Measurements from ENCODE around the gene KCND2.

Gene KCND2

DNA sequence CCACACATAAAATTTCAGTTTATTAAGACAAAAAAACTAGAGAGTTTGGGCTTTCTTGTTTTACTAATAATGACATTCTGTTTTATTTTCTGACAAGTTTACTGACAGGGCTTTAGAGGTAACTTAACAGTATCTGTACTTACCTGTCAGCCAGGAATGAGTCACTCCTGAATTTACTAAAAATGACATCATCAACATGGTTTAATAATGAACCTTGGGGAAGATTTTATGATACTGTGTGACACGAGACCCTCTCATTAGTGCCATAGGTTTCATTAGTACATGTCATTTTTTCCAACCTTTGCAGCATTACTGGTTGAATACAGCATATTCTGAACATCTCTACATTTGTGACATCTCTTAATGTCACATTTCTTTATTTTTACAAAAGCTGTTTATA, 131.1 kb downstream of the KCND2 start:
- FAIRE-seq: no peak

GRCh38 chr7:120405652-120406051, 132.7 kb downstream of the KCND2 start:
- FAIRE-seq (no peak), DNase-seq (ENCODE audit: insufficient read length, low spot score) (no peak)

More for the DNA sequence above, 131.1 kb downstream of the KCND2 start:
- no peak for DNase-seq (ENCODE audit: insufficient read length, low spot score)

GRCh38 chr7:120407010-120407409, 134.0 kb downstream of the KCND2 start:
- no peak for FAIRE-seq
- no peak for DNase-seq (ENCODE audit: insufficient read length, low spot score)

GRCh38 chr7:120412139-120413050, 139.4 kb downstream of the KCND2 start:
- DNase-seq (ENCODE audit: insufficient read length, low spot score): no peak
- FAIRE-seq: no peak

- FAIRE-seq (no peak), DNase-seq (ENCODE audit: insufficient read length, low spot score) (no peak)
These were observed 140.2 kb downstream of the KCND2 start for GRCh38 chr7:120413164-120413563.

DNA sequence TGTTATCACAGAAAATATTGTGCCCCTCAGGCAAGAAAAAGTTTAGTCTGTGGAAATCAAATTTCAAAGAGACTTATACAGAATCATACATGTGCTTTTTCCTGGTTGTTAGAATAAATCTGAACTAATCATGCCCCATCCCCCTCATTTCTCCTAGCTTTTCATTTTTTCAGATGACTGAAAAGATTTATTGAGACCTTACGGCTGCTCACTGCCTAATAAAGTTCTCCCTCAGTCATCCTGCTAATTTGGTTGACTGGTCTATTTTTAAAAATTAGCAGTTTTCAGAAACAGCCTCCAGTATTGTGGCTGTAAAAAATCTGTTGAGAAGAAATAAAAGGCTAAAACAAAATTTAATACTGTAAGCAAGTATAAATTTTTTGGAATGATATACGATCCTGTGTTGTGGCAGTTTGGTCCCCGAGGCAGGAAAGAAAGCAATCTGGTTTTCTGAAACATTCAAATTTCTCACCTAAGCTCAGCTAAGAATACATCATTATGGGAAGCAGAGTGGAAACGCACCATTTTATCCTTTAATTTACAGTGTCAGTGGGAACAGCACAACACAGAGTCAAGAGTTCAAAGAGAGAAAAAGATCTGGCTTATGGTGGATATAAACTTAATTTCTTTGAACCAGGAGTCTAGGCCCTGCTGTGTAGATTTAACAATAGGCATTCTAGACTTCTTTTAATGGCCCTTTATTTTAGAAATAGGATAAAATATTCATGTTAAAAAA, 144.4 kb downstream of the KCND2 start:
- FAIRE-seq (no peak), DNase-seq (ENCODE audit: insufficient read length, low spot score) (no peak)

DNA sequence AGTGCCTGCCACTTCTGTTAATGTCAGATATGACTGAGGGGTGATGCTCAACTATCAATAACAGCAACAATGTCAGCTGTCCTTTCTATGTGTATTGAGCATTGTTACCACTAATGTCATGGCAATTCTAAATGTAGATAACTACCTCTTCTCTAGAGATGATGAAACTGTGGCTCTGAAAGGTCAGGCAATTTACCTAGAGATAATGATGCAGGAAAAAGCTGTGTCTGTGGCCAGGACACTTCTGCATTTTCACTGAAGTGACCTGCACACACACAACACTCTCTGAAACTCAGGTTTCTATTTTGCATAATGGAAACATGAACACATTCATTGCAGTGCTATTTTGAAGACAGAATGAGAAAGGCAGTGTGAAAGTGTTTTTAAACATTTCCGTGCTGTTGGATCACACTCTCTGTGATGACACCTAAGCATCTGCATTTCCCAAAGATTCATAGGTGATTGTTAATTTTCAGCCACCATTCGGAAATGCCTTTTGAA, 148.2 kb downstream of the KCND2 start:
- DNase-seq (ENCODE audit: insufficient read length, low spot score) (no peak), FAIRE-seq (no peak)

DNA sequence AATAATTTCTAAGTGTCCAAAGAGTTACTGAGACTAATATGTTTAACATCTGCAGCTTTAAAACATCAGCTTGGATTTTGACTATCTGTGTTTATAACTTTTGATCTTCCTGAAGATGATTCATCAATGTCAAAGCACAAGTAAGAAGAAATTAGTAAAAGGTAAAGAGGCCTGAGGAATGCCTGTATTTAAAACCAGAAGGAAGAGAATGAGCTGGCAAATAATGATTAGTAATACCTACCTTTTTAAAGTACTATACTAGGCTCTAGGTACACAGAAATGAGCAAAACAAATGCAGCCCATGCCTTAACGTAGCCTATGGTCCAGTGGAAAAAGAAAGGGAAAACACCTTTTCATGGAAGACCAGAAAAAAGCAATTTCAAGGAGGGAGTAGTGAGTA, 158.0 kb downstream of the KCND2 start:
- no peak for FAIRE-seq
- no peak for DNase-seq (ENCODE audit: insufficient read length, low spot score)

DNA sequence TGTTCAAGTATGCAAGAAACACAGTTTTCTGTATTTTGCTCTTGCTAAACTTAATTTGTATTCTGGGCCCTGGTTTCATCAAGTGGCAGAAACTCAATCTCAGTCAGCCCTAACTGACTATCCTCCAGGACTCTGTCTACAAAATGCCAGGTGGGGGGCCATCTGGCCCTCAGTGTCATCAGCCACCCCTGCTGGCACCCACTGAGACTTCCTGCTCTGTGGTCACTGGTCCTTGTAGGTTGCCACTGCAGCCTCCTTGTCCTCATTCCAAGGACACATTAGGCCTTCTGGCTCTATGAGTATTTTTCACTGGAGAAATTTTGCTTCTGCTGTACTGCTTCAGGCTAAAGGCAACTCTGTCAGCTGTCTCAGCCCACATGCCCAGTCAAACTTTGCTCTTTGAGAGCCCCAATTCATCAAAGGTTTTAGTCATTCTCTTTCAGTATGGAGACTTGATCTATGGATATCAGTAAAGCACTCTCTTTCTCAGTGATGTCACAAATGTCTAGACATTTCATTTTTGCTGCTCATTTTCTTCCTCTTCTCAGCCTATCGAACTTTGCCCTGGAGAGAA, 163.6 kb downstream of the KCND2 start:
- FAIRE-seq: no peak

DNA sequence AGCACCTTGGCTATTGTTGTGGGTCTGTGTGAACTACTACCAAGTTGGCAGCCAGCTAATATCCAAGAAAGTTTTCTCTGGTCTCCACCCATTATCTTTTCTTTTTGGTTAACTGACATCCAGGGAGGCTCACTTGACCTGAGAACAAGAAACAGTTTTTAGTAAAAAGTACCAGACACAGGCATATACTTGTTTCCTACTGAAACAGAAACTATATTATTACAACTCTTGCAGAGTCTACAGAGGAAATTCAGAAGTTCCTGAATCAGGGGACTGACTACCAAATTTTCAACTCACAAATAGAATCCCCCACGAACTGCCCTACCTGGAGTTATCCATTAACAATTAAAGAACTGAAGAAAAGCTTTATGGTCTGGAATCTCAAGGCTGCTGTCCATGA, 168.9 kb downstream of the KCND2 start:
- FAIRE-seq (no peak), DNase-seq (ENCODE audit: insufficient read length, low spot score) (no peak)

More for the DNA sequence above, 163.6 kb downstream of the KCND2 start:
- DNase-seq (ENCODE audit: insufficient read length, low spot score): no peak

DNA sequence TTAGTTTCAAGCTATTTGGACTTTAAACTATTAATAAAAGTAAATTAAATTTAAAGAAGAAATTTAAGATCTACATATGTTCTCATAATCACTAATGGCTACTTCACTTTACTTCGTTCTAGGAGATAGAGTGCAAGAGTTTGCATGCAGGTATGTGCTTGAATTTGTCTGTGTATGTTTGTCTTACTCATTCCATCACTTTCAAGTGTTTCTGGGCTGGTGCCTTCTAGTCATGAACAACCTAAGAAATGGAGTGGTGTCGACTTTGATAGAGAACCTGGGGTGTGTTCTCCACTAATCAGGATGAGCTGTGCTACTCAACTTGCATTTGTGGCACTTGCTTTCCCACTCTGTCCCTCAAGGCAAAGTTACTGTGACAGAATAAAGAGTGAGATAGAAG, 169.9 kb downstream of the KCND2 start:
- no peak for DNase-seq (ENCODE audit: insufficient read length, low spot score)
- no peak for FAIRE-seq

DNA sequence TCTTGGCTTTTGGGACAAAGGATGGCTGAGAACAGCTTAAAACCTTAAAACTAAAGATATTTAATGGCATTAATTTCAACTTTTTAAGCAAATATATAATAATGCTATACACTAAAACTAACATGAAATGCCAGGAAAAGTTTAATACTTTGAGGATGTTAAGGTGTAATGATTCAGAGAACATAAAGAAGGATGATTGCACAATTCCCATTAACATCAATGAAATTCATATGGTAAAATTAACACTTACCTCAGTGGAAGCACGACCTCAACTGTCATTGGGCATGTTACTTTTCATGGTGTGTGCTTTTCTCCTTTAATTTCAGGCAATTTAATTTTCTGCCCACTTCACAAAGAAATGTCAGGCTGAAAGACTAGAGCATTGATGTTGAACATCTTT, 171.7 kb downstream of the KCND2 start:
- FAIRE-seq: no peak
- no peak for DNase-seq (ENCODE audit: insufficient read length, low spot score)

DNA sequence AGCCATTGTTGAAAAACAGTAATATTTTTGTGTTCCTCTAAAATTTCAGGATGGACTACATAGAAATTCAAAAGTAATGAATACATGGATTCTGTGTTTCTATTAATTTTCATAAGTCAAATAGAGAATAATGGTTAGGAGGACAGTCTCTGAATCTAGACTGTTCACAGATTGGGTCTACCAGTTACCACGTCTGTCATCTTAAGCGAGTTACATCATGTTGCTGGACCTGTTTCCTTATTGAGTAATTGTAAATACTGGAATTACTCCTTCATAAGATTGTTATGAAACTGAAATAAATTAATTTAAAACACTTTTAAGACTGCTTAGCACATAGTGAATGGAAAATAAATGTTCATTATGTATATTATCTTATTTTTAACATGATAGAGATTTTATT, 172.3 kb downstream of the KCND2 start:
- DNase-seq (ENCODE audit: insufficient read length, low spot score): no peak
- no peak for FAIRE-seq

- DNase-seq (ENCODE audit: insufficient read length, low spot score) (no peak), FAIRE-seq (no peak)
These were observed 179.7 kb downstream of the KCND2 start for GRCh38 chr7:120452665-120453064.

GRCh38 chr7:120456699-120457098, 183.7 kb downstream of the KCND2 start:
- no peak for FAIRE-seq

GRCh38 chr7:120460949-120461348, 188.0 kb downstream of the KCND2 start:
- DNase-seq (ENCODE audit: insufficient read length, low spot score) (no peak), FAIRE-seq (no peak)

More at GRCh38 chr7:120456699-120457098, 183.7 kb downstream of the KCND2 start:
- no peak for DNase-seq (ENCODE audit: insufficient read length, low spot score)

DNA sequence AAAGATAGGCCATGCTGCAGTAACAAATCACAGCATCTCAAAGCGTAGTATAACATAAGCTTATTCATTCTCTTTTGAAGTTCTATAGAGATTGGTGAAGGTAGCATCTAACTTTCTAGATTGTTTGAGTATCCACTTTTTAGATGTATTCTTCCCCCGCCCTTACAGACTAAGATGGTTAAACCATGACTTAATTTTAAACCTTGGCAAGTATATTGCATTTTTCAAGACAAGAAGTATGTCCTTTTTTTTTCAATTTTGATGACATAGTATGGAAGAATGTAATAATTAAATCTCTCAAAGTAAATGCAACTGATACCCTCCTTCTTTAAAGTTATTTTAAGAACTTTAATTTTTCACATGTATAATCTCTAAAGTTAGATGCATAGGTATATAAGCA, 190.0 kb downstream of the KCND2 start:
- no peak for DNase-seq (ENCODE audit: insufficient read length, low spot score)
- no peak for FAIRE-seq

DNA sequence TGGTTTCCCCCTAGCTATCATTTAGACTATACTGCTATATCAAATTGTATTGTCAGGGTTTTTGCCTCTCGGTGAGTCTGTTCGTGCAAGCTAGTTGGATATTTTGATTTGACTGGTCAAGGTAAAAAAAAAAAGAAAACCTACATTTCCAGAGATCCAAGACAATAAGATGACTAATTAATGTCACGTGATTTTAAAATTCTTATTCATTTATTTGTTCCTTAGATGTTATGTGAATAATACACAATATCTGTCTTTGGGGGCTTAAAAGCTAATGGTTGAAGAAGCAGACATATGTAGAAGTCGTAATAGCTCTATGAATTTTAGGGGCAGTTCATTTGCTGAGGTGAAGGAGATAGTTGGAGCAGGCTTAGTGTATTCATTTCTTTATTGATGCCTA, 191.1 kb downstream of the KCND2 start:
- no peak for FAIRE-seq
- no peak for DNase-seq (ENCODE audit: insufficient read length, low spot score)

GRCh38 chr7:120467676-120468075, 194.7 kb downstream of the KCND2 start:
- no peak for FAIRE-seq
- DNase-seq (ENCODE audit: insufficient read length, low spot score): no peak

DNA sequence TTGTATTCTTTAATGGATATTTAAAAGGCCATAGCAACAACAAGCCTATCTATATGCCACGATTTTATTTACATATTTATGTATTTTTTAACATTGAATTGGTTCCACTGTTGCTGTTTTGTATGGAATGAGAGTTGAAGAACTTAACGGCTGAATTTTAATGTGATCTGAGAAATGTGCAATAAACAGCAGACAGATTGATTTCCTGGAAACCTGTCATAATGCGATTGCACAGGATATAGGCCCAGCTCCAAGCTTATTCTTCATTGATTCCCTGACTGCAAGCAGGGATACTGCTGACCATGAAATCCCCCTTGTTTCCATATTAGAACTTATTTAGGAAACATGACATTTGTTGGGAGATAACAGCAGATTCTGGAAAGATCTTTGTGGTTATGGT, 195.6 kb downstream of the KCND2 start:
- FAIRE-seq (no peak), DNase-seq (ENCODE audit: insufficient read length, low spot score) (no peak)

GRCh38 chr7:120472892-120473291, 199.9 kb downstream of the KCND2 start:
- DNase-seq (ENCODE audit: insufficient read length, low spot score) (no peak), FAIRE-seq (no peak)

All from HTR-8/SVneo (cell line).